Endometrial microvascular endothelial cells (primary cell): Measurements from ENCODE around the gene LEKR1. TPM values are rescaled to one million over a fixed set of nuclear protein-coding genes. Genes with fewer than 3 reads are reported as not detected.
"Not testable (repeated sequence)": the region's sequence is repeated elsewhere in the genome, so short reads cannot be mapped to it uniquely, and the experiment has no call there.

Experiments used
- in situ Hi-C: cut with HindIII; loops from 2 replicates; pipeline ENCODE4 v1.10.0; 2017; ENCODE audit warnings: low sequenced_read_pairs, low pct_unique_long_range_greater_than_20kb; ENCODE audit errors: inconsistent ontology term
- total RNA-seq: library from RNA; depleted of rRNA; stranded (reverse); fragments of >200 nt; gene quantifications from one replicate; pipeline ENCODE4 v1.2.3, GENCODE V29; 2015; ENCODE audit errors: inconsistent ontology term

Gene LEKR1
- total RNA-seq, 1 donor from 2014 or later = 0.09 TPM

GRCh38 chr3:156802821-156803606 lies 23.1 kb upstream of the LEKR1 start:
- in situ Hi-C loops = no loop called here

- in situ Hi-C loops = no loop called here
Observed at GRCh38 chr3:156803952-156804741, 22.0 kb upstream of the LEKR1 start.

GRCh38 chr3:156806698-156807097 lies 19.5 kb upstream of the LEKR1 start:
- in situ Hi-C loops = no loop called here

GRCh38 chr3:156808025-156808424 lies 18.1 kb upstream of the LEKR1 start:
- in situ Hi-C loops = no loop called here

- in situ Hi-C loops = no loop called here
Observed at GRCh38 chr3:156811089-156811862, 14.9 kb upstream of the LEKR1 start.

GRCh38 chr3:156812521-156813335 lies 13.4 kb upstream of the LEKR1 start:
- in situ Hi-C loops = no loop called here

- in situ Hi-C loops = no loop called here
Observed at GRCh38 chr3:156814295-156814694, 11.9 kb upstream of the LEKR1 start.

- in situ Hi-C loops = no loop called here
Observed at GRCh38 chr3:156816091-156816793, 9.9 kb upstream of the LEKR1 start.

- in situ Hi-C loops = no loop called here
Observed at GRCh38 chr3:156816794-156817645, 9.1 kb upstream of the LEKR1 start.

- in situ Hi-C loops = no loop called here
Observed at GRCh38 chr3:156817646-156818272, 8.4 kb upstream of the LEKR1 start.

GRCh38 chr3:156818273-156818651 lies 7.9 kb upstream of the LEKR1 start:
- in situ Hi-C loops = no loop called here

GRCh38 chr3:156818890-156819289 lies 7.3 kb upstream of the LEKR1 start:
- in situ Hi-C loops = no loop called here

GRCh38 chr3:156819842-156820691 lies 6.1 kb upstream of the LEKR1 start:
- in situ Hi-C loops = no loop called here

GRCh38 chr3:156820692-156821080 lies 5.5 kb upstream of the LEKR1 start:
- in situ Hi-C loops = no loop called here

GRCh38 chr3:156822626-156823260 lies 3.4 kb upstream of the LEKR1 start:
- in situ Hi-C loops = not testable (repeated sequence)

GRCh38 chr3:156825795-156826143 lies 384 bp upstream of the LEKR1 start:
- in situ Hi-C loops = no loop called here
